Measurements from ENCODE around the gene ABHD2.
"Not testable (repeated sequence)": the region's sequence is repeated elsewhere in the genome, so short reads cannot be mapped to it uniquely, and the experiment has no call there.

Gene ABHD2

GRCh38 chr15:89075846-89076245 lies 12.4 kb upstream of the ABHD2 start:
- no peak for DNase-seq

GRCh38 chr15:89077750-89078149 lies 10.5 kb upstream of the ABHD2 start:
- DNase-seq = no peak

- no peak for DNase-seq
Measured at GRCh38 chr15:89078851-89079810, 9.1 kb upstream of the ABHD2 start.

- no peak for DNase-seq
Measured at GRCh38 chr15:89081878-89082277, 6.4 kb upstream of the ABHD2 start.

GRCh38 chr15:89083246-89083645 lies 5.0 kb upstream of the ABHD2 start:
- no peak for DNase-seq

- no peak for DNase-seq
Measured at GRCh38 chr15:89085289-89085926, 2.8 kb upstream of the ABHD2 start.

- not testable (repeated sequence) for DNase-seq
Measured at GRCh38 chr15:89085933-89086332, 2.3 kb upstream of the ABHD2 start.

- not testable (repeated sequence) for DNase-seq
Measured at GRCh38 chr15:89086390-89086789, 1.9 kb upstream of the ABHD2 start.

GRCh38 chr15:89087161-89087829 lies 961 bp upstream of the ABHD2 start:
- DNase-seq = no peak

GRCh38 chr15:89088605-89089315 lies 504 bp downstream of the ABHD2 start:
- no peak for DNase-seq

- DNase-seq = no peak
Measured at GRCh38 chr15:89089316-89090230, 1.3 kb downstream of the ABHD2 start.

- DNase-seq = no peak
Measured at GRCh38 chr15:89090791-89091626, 2.8 kb downstream of the ABHD2 start.

- DNase-seq = no peak
Measured at GRCh38 chr15:89091627-89092220, 3.5 kb downstream of the ABHD2 start.

GRCh38 chr15:89093509-89093908 lies 5.3 kb downstream of the ABHD2 start:
- no peak for DNase-seq

GRCh38 chr15:89095073-89095472 lies 6.8 kb downstream of the ABHD2 start:
- DNase-seq = no peak

GRCh38 chr15:89095556-89095955 lies 7.3 kb downstream of the ABHD2 start:
- DNase-seq = no peak

GRCh38 chr15:89096664-89097063 lies 8.4 kb downstream of the ABHD2 start:
- no peak for DNase-seq

GRCh38 chr15:89097313-89097712 lies 9.1 kb downstream of the ABHD2 start:
- DNase-seq = no peak

GRCh38 chr15:89098281-89098680 lies 10.0 kb downstream of the ABHD2 start:
- no peak for DNase-seq

- no peak for DNase-seq
Measured at GRCh38 chr15:89099968-89100367, 11.7 kb downstream of the ABHD2 start.
